Natural killer cell (primary cell): ENCODE data around the gene PDE8A. TPM values are rescaled to one million over a fixed set of nuclear protein-coding genes. Genes with fewer than 3 reads are reported as not detected.
A peak's percentile ranks its signal among the peaks of the same experiment; 100 is the strongest.

Source experiments
- ATAC-seq, 3 donors: fragments of 150-1000 bp in 2 of 3; fragments of 200-7000 bp in 1 of 3; cut with Tn5 transposase; 1 replicate in 1 of 3; 2 replicates in 2 of 3; pipeline ENCODE4 v1.10.0; 2021; ENCODE audit warnings: mild to moderate bottlenecking in 2 of 3, moderate library complexity in 2 of 3
- DNase-seq, 2 donors: peaks; one replicate each; pipeline versions ENCODE4 v3.0.0 to v3.0.0-alpha.2; 2013 to 2021; ENCODE audit warnings: mixed read lengths in 1 of 2
- H3K27ac ChIP-seq: one replicate; pipeline ENCODE4 v1.5.1; 2013; ENCODE audit warnings: mild to moderate bottlenecking, low read length
- H3K27me3 ChIP-seq: one replicate; pipeline ENCODE4 v1.6.1; 2013; ENCODE audit warnings: low read length; ENCODE audit not compliant: control insufficient read depth, insufficient read depth
- H3K36me3 ChIP-seq: one replicate; pipeline ENCODE4 v1.6.1; 2013; ENCODE audit warnings: low read length; ENCODE audit not compliant: control insufficient read depth, insufficient read depth
- H3K4me1 ChIP-seq: one replicate; pipeline ENCODE4 v1.6.1; 2013; ENCODE audit warnings: low read length; ENCODE audit not compliant: control insufficient read depth, insufficient read depth
- H3K4me3 ChIP-seq: one replicate; pipeline ENCODE4 v1.5.1; 2013; ENCODE audit warnings: low read length
- H3K9me3 ChIP-seq: one replicate; pipeline ENCODE4 v1.6.1; 2013; ENCODE audit warnings: low read length; ENCODE audit not compliant: control insufficient read depth, insufficient read depth
- H3K27ac Mint-ChIP-seq, 2 donors: one replicate each; pipeline ENCODE4 v1.8.0; 2022; ENCODE audit warnings: mild to moderate bottlenecking in 2 of 2, mixed read lengths in 2 of 2, moderate library complexity in 1 of 2
- H3K27me3 Mint-ChIP-seq, 2 donors: one replicate each; pipeline ENCODE4 v1.8.0; 2022; ENCODE audit warnings: low read depth in 2 of 2, mixed read lengths in 2 of 2
- H3K36me3 Mint-ChIP-seq: one replicate; pipeline ENCODE4 v1.8.0; 2022; ENCODE audit warnings: mixed read lengths
- H3K4me1 Mint-ChIP-seq, 2 donors: one replicate each; pipeline ENCODE4 v1.8.0; 2022; ENCODE audit warnings: mixed read lengths in 2 of 2
- H3K4me3 Mint-ChIP-seq: one replicate; pipeline ENCODE4 v1.8.0; 2022; ENCODE audit warnings: mild to moderate bottlenecking, moderate library complexity, mixed read lengths
- H3K9me3 Mint-ChIP-seq, 2 donors: one replicate each; pipeline ENCODE4 v1.8.0; 2022; ENCODE audit warnings: mixed read lengths in 2 of 2
- WGBS: methylation state at CpG from one replicate; pipeline ENCODE4 v1.1.7; 2013; ENCODE audit warnings: missing lambda C conversion rate; ENCODE audit not compliant: insufficient coverage; 5-methylcytosine and 5-hydroxymethylcytosine counted together
- intact Hi-C: fragments of 100-400 bp; cut with micrococcal nuclease; formaldehyde crosslinking; loops from one replicate; pipeline ENCODE4 v1.14.2; 2022
- total RNA-seq, 4 donors: library from RNA; stranded (reverse); fragments of 120-200 nt in 1 of 4; gene quantifications; one replicate each; pipeline versions ENCODE4 v1.2.3 to v1.2.4, GENCODE V29; 2013 to 2022
- TF ChIP-seq, protein P1 (sequence below): fragments of 200-600 bp; IDR thresholded peaks from one replicate; pipeline ENCODE4 v1.8.0; 2022; ENCODE audit warnings: antibody characterized with exemption

The PDE8A gene
- total RNA-seq, 3 donors from 2014 or later (not counting 1 experiment from before 2014, with no cell fraction given), result 21.0 to 24.2 (median 23.8) TPM

DNA sequence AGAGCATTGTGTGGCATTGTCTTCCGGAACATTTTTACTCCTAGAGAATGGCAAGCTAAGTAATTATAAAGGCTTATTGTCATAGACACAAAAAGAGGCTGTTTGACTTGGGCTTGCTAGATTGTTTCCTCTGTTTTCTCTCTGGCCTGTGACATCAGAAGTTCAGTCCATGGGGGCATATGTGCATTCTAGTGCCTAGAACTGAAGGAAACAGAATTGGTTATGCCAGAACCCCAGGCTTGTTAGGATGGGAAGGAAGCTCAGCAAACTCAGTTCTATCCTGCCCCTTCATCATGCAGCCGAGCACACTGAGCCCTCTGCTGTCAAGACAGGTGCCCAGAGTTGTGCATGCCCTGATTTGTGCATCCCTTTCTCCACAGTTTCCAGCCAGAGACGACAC lies 131.3 kb downstream of the PDE8A start:
- no peak overlapping the region for H3K4me3 Mint-ChIP-seq
- Histone ChIP-seq H3K4me1 (no peaks in the 10 kb centered on the region), H3K27ac (no peak overlapping the region), H3K27me3 (no peaks in the 10 kb centered on the region), H3K36me3 (peaks cover 20% of the 10 kb centered on the region), H3K4me3 (no peak overlapping the region), H3K9me3 (no peaks in the 10 kb centered on the region)
- H3K27me3 Mint-ChIP-seq, result no peaks in the 10 kb centered on the region
- no peak for ATAC-seq
- DNase-seq, result no peak
- 95% methylated on average over 3 of the region's 3 CpGs for WGBS
- H3K9me3 Mint-ChIP-seq, result no peaks in the 10 kb centered on the region
- H3K27ac Mint-ChIP-seq, result no peak overlapping the region
- H3K36me3 Mint-ChIP-seq, result no peaks in the 10 kb centered on the region
- intact Hi-C loops, result no loop called here
- TF ChIP-seq, protein P1, sequence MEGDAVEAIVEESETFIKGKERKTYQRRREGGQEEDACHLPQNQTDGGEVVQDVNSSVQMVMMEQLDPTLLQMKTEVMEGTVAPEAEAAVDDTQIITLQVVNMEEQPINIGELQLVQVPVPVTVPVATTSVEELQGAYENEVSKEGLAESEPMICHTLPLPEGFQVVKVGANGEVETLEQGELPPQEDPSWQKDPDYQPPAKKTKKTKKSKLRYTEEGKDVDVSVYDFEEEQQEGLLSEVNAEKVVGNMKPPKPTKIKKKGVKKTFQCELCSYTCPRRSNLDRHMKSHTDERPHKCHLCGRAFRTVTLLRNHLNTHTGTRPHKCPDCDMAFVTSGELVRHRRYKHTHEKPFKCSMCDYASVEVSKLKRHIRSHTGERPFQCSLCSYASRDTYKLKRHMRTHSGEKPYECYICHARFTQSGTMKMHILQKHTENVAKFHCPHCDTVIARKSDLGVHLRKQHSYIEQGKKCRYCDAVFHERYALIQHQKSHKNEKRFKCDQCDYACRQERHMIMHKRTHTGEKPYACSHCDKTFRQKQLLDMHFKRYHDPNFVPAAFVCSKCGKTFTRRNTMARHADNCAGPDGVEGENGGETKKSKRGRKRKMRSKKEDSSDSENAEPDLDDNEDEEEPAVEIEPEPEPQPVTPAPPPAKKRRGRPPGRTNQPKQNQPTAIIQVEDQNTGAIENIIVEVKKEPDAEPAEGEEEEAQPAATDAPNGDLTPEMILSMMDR, result no peak
- no peaks in the 10 kb centered on the region for H3K4me1 Mint-ChIP-seq

DNA sequence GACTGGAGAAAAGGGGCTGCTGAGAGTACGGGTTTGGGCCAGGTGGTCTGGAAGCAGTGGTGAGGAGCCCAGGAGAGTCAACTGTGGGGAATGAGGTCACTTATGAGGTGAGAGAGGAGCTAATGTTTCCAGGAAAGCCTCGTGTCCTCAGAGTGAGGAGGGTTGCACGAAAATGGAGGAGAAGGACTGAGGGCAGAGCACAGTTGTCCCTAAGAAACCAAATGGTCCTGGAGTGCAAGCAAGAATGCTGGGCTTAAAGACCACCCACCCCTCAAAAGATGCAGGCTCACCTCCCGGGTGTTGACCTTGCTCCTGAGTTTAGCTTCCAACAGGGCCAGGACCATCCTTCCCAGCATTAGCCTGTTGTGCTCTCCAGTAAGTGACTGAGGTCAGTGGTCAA lies 133.2 kb downstream of the PDE8A start:
- Mint-ChIP-seq H3K9me3 (no peaks in the 10 kb centered on the region), H3K4me3 (no peak overlapping the region), H3K4me1 (no peaks in the 10 kb centered on the region), H3K36me3 (peaks cover 7% of the 10 kb centered on the region), H3K27ac (no peak overlapping the region), H3K27me3 (no peaks in the 10 kb centered on the region)
- Histone ChIP-seq H3K27me3 (no peaks in the 10 kb centered on the region), H3K27ac (no peak overlapping the region), H3K4me3 (no peak overlapping the region), H3K9me3 (no peaks in the 10 kb centered on the region), H3K4me1 (no peaks in the 10 kb centered on the region), H3K36me3 (peaks cover 22% of the 10 kb centered on the region)
- 92% methylated on average over 4 of the region's 4 CpGs for WGBS
- ATAC-seq (no peak), DNase-seq (no peak)
- intact Hi-C loops, result no loop called here
- TF ChIP-seq, protein P1, result no peak

GRCh38 chr15:85116066-85116465 lies 134.4 kb downstream of the PDE8A start:
- Histone ChIP-seq H3K27me3 (no peaks in the 10 kb centered on the region), H3K4me3 (no peak overlapping the region), H3K4me1 (no peaks in the 10 kb centered on the region), H3K9me3 (no peaks in the 10 kb centered on the region), H3K36me3 (peaks cover 24% of the 10 kb centered on the region), H3K27ac (no peak overlapping the region)
- TF ChIP-seq, protein P1, result no peak
- Mint-ChIP-seq H3K4me3 (no peak overlapping the region), H3K36me3 (peaks cover 7% of the 10 kb centered on the region), H3K27ac (no peak overlapping the region), H3K27me3 (no peaks in the 10 kb centered on the region), H3K9me3 (no peaks in the 10 kb centered on the region), H3K4me1 (no peaks in the 10 kb centered on the region)
- intact Hi-C loops, result no loop called here
- ATAC-seq (no peak), DNase-seq (no peak)
- WGBS, result 100% methylated on average over 1 of the region's 1 CpG

GRCh38 chr15:85116494-85116893 lies 134.8 kb downstream of the PDE8A start:
- H3K27me3 Mint-ChIP-seq, result no peaks in the 10 kb centered on the region
- WGBS, result 94% methylated on average over 3 of the region's 3 CpGs
- H3K27ac Mint-ChIP-seq, result no peak overlapping the region
- H3K36me3 Mint-ChIP-seq, result peaks cover 7% of the 10 kb centered on the region
- no peaks in the 10 kb centered on the region for H3K9me3 ChIP-seq
- ATAC-seq (peak in 1 of 3 donors; percentile 15), DNase-seq (no peak)
- H3K9me3 Mint-ChIP-seq, result no peaks in the 10 kb centered on the region
- no peak overlapping the region for H3K27ac ChIP-seq
- no peak overlapping the region for H3K4me3 ChIP-seq
- H3K36me3 ChIP-seq, result peaks cover 24% of the 10 kb centered on the region
- H3K4me3 Mint-ChIP-seq, result no peak overlapping the region
- intact Hi-C loops, result no loop called here
- H3K4me1 ChIP-seq, result no peaks in the 10 kb centered on the region
- H3K27me3 ChIP-seq, result no peaks in the 10 kb centered on the region
- H3K4me1 Mint-ChIP-seq, result no peaks in the 10 kb centered on the region
- TF ChIP-seq, protein P1, result no peak
